ENCODE measurements around the gene RPL34. TPM values are rescaled to one million over a fixed set of nuclear protein-coding genes. Genes with fewer than 3 reads are reported as not detected.

The RPL34 gene
- total and polyA plus RNA-seq, 2 of the 4 experiments (the other 2 are of a cell fraction), result 1,435 to 2,037 TPM

GRCh38 chr4:108644237-108644636, 23.9 kb downstream of the RPL34 start:
- POLR2A ChIA-PET (ENCODE audit: unreplicated experiment), result no interaction called here
- in situ Hi-C loops (cut with MboI; ENCODE audit: low sequenced_read_pairs), result no loop called here
- no peak overlapping the region for H3K4me2 ChIP-seq (ENCODE audit: low read depth, low read length)

More at GRCh38 chr4:108644237-108644636, 23.9 kb downstream of the RPL34 start:
- Histone ChIP-seq H2BK20ac (ENCODE audit: low read depth, low read length) (no peak overlapping the region), H3K14ac (replicated peaks; ENCODE audit: low read depth, low read length) (no peak overlapping the region), H3K79me1 (ENCODE audit: low read depth in 1 of 2, low read length in 2 of 2) (no peaks in the 10 kb centered on the region; a peak in 1 of 4 replicates), H3K56ac (ENCODE audit: extremely low read depth, insufficient read depth, low read length) (no peak overlapping the region), H3K9me3 (ENCODE audit: control insufficient read depth, insufficient read depth, low read length) (no peaks in the 10 kb centered on the region), H3K4ac (ENCODE audit: low read depth, low read length) (no peak overlapping the region), H2BK5ac (ENCODE audit: low read depth, low read length, poor library complexity, severe bottlenecking) (no peak overlapping the region), H2BK15ac (ENCODE audit: low read depth, low read length) (no peak overlapping the region), H4K5ac (ENCODE audit: low read depth, low read length) (no peak overlapping the region), H4K91ac (ENCODE audit: insufficient read depth, low read depth, low read length) (no peak overlapping the region), H3K9ac (ENCODE audit: low read depth, low read length) (no peak overlapping the region), H2BK120ac (ENCODE audit: low read depth, low read length) (no peak overlapping the region), H3K18ac (ENCODE audit: low read depth, low read length) (no peak overlapping the region), H3K9me1 (ENCODE audit: insufficient read depth, low read length) (no peaks in the 10 kb centered on the region), H2AFZ (replicated peaks; ENCODE audit: low read length, poor library complexity) (no peak overlapping the region), H3K4me1 (ENCODE audit: control insufficient read depth, insufficient read depth, low read length) (no peaks in the 10 kb centered on the region), H2AK9ac (replicated peaks; ENCODE audit: low read depth, low read length, poor library complexity) (no peak overlapping the region), H3K27me3 (ENCODE audit: control insufficient read depth, insufficient read depth, low read length) (no peaks in the 10 kb centered on the region), H2AK5ac (ENCODE audit: low read depth, low read length) (no peak overlapping the region), H3K4me3 (ENCODE audit: insufficient read depth, low read depth, low read length) (no peak overlapping the region), H4K8ac (ENCODE audit: low read depth in 2 of 2, low read length in 2 of 2) (no peak overlapping the region), H3K23ac (ENCODE audit: low read depth, low read length) (no peak overlapping the region), H4K20me1 (ENCODE audit: insufficient read depth, low read length) (no peaks in the 10 kb centered on the region), H3K27ac (ENCODE audit: insufficient read depth, low read length) (no peak overlapping the region), H3K36me3 (ENCODE audit: control insufficient read depth, insufficient read depth, low read length) (no peaks in the 10 kb centered on the region)
- intact Hi-C loops (cut with micrococcal nuclease), result no loop called here
- CTCF ChIA-PET, result no interaction called here
- DNase-seq, result peak; percentile 21
- dilution Hi-C loops (cut with HindIII; ENCODE audit: low sequenced_read_pairs, unreplicated experiment), result no loop called here
- peak; percentile 62 for ATAC-seq (ENCODE audit: low read depth)
- no CpG with 5 or more reads among the region's 1 CpG for WGBS, 2 experiments (ENCODE audit: extremely low coverage in 2 of 2, insufficient read length in 1 of 2)
- TF ChIP-seq ELK1 (IDR thresholded peaks at IDR 0.05; ENCODE audit: borderline replicate concordance, low read depth, low read length), result no peak
- no TSS peak for BruUV-seq (replicated peaks)

Measured in IMR-90 (cell line).